BE2C (cell line): Measurements from ENCODE around the gene ZNF593.

Experiments used
- DNase-seq: peaks from one replicate; pipeline ENCODE4 v3.0.0-alpha.2; 2020
- H3K27me3 ChIP-seq: fragments of 250-450 bp; sonication (Bioruptor Pico); 2 replicates; pipeline ENCODE4 v1.5.1; 2020; ENCODE audit warnings: mild to moderate bottlenecking
- H3K36me3 ChIP-seq: fragments of 250-450 bp; sonication (Bioruptor Pico); 2 replicates; pipeline ENCODE4 v1.5.1; 2020; ENCODE audit warnings: mild to moderate bottlenecking
- H3K4me1 ChIP-seq: fragments of 250-450 bp; sonication (Bioruptor Pico); 2 replicates; pipeline ENCODE4 v1.5.1; 2020
- H3K4me3 ChIP-seq: 2 replicates; pipeline ENCODE4 v1.5.1; 2011; ENCODE audit warnings: low read depth, low read length
- H3K9me3 ChIP-seq: fragments of 250-450 bp; sonication (Bioruptor Pico); 2 replicates; pipeline ENCODE4 v1.5.1; 2020
- TF ChIP-seq, protein P1 (sequence below): IDR thresholded peaks from 2 replicates; pipeline ENCODE4 v1.5.1; 2012; ENCODE audit warnings: mild to moderate bottlenecking, low read depth, low read length

ZNF593 gene

DNA sequence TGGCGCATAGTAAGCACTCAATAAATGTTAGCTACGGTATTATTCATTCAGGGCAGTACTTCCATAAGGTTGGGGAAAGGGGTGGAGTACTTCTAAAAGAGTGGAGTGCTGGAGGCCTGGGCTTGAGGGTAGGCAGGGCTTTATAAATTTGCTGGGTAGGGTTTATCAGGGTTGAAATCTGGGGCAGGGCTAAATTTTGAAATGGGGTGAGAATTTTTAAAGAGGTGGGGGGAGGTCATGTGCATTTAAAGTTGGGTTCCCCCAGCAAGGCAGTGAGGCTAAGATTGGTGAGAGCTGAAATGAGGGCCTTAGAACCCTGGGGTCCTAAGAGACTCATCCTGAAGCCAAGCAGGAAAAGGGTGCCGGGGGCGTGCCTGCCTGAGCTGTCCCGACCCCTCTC lies 30.7 kb downstream of the ZNF593 start:
- Histone ChIP-seq H3K9me3 (no peaks in the 10 kb centered on the region), H3K36me3 (no peaks in the 10 kb centered on the region), H3K4me1 (no peaks in the 10 kb centered on the region; the same call in 1 of the 2 replicates), H3K27me3 (no peaks in the 10 kb centered on the region), H3K4me3 (no peak overlapping the region)
- TF ChIP-seq, protein P1, sequence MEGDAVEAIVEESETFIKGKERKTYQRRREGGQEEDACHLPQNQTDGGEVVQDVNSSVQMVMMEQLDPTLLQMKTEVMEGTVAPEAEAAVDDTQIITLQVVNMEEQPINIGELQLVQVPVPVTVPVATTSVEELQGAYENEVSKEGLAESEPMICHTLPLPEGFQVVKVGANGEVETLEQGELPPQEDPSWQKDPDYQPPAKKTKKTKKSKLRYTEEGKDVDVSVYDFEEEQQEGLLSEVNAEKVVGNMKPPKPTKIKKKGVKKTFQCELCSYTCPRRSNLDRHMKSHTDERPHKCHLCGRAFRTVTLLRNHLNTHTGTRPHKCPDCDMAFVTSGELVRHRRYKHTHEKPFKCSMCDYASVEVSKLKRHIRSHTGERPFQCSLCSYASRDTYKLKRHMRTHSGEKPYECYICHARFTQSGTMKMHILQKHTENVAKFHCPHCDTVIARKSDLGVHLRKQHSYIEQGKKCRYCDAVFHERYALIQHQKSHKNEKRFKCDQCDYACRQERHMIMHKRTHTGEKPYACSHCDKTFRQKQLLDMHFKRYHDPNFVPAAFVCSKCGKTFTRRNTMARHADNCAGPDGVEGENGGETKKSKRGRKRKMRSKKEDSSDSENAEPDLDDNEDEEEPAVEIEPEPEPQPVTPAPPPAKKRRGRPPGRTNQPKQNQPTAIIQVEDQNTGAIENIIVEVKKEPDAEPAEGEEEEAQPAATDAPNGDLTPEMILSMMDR: no peak
- DNase-seq: no peak

DNA sequence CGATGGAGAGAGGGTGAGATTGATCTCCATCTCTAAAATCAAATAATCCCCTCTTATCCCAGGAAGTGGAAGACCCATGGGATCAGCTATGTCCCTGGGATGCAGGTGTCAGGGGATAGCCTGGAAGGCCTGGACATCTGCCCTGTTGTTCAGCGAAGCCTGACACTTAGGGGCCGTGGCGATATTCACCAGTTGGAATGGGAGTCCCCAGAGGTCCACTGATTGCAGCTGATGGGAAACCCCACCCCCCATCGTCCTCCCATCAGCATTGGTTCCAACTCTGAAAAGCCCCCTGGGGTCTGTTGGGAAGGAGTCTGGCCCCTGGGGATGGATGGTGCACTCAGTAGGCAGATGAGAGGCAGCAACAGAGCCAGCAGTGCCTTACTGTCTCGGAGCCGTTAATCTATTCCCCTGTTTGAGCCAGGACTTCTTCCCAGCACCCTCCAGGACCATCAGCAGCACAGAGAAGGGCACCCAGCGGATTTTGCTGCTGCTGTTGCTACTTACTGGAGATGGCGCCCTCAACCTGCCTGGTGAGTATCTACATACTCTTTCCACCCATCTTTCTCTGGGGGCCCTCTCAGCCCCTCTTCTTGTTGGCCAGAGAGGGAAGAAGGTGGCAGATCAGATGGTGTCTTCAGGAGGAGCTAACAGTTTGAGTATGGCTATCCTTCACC lies 34.1 kb downstream of the ZNF593 start:
- Histone ChIP-seq H3K4me1 (no peaks in the 10 kb centered on the region; the same call in 1 of the 2 replicates), H3K4me3 (no peak overlapping the region), H3K36me3 (no peaks in the 10 kb centered on the region), H3K27me3 (no peaks in the 10 kb centered on the region), H3K9me3 (no peaks in the 10 kb centered on the region)
- peak; percentile 45 for DNase-seq
- TF ChIP-seq, protein P1: no peak

DNA sequence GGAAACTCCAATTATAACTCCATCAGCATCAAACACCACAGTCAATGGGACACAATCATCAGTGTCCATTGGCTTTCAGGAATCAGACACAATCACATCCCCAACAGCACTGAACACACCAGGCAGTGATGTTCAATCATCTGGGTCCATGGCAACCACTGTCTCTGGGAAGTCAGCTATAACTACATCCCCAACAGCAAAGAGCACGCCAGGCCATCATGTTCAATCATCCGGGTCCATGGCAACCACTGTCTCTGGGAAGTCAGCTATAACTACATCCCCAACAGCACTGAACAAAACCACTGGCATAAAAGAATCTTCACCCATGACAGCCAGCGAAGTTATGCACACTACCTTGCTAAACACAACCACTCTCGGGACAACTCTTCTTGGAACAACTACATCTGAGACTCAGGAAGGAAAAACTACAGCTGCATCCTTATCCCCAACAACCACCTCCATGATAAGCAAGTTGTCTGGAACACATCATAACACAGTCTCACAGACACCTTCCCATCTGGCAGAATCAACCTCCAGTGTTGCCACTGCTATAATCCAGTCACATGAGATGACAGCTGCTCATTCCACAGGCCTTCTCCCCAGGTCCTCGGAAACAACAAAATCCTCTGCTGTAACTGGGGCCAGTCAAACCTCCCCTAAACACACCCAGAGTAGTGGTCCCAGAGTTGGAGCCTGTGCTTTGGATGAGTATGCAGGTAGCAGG lies 40.6 kb downstream of the ZNF593 start:
- Histone ChIP-seq H3K4me3 (no peak overlapping the region), H3K9me3 (no peaks in the 10 kb centered on the region), H3K36me3 (no peaks in the 10 kb centered on the region), H3K4me1 (no peaks in the 10 kb centered on the region), H3K27me3 (no peaks in the 10 kb centered on the region)
- no peak for DNase-seq
- TF ChIP-seq, protein P1: no peak

DNA sequence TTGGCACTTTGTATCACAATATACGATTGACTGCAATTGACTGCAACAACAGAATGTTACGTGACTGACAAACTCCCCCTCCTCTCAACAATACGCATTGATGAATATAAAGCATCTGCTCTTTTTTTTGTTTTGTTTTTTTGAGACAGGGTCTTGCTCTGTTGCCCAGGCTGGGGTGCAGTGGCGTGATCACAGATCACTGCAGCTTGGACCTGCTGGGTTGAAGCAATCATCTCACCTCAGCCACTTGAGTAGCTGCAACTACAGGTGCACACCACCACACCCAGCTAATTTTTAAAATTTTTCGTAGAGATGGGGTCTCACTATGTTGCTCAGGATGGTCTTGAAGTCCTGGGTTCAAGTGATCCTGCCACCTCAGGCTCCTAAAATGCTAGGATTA lies 43.0 kb downstream of the ZNF593 start:
- no peak overlapping the region for H3K4me3 ChIP-seq
- no peaks in the 10 kb centered on the region for H3K4me1 ChIP-seq
- no peaks in the 10 kb centered on the region for H3K36me3 ChIP-seq
- no peaks in the 10 kb centered on the region for H3K9me3 ChIP-seq
- TF ChIP-seq, protein P1: no peak
- DNase-seq: no peak
- H3K27me3 ChIP-seq: no peaks in the 10 kb centered on the region

DNA sequence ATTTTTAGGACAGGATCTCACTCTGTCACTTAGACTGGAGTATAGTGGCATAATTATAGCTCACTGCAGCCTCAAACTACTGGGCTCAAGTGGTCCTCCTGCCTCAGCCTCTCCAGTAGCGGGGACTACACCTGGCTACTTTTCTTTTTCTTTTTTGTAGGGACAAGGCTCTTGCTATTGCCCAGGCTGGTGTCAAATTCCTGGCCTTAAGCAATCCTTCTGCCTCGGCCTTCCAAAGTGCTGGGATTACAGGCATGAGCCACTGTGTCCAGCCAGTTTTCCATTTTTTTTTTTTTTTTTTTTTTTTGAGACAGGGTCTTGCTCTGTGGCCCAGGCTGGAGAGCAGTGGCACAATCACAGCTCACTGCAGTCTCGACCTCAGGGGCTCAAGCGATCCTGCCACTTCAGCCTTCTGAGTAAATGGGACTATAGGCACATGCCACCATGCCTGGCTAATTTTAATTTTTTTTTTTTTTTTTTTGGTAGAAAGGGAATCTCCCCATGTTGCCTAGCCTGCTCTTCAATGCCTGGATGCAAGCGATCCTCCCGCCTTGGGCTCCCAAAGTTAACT lies 43.7 kb downstream of the ZNF593 start:
- H3K27me3 ChIP-seq: no peaks in the 10 kb centered on the region

More for the DNA sequence above, 43.7 kb downstream of the ZNF593 start:
- TF ChIP-seq, protein P1: no peak
- no peak for DNase-seq
- no peaks in the 10 kb centered on the region for H3K36me3 ChIP-seq
- H3K9me3 ChIP-seq: no peaks in the 10 kb centered on the region
- H3K4me1 ChIP-seq: no peaks in the 10 kb centered on the region
- no peak overlapping the region for H3K4me3 ChIP-seq
